NCI-H226 (cell line): ENCODE measurements around the gene TLR7.

Experiments
- DNase-seq: peaks from one replicate; pipeline ENCODE4 v3.0.0-alpha.2; 2015

The TLR7 gene

GRCh38 chrX:12866451-12867377, at the start of gene TLR7:
TSS of gene TLR7 (plus strand) at chrX:12867072. CDS start at chrX:12867579, 507 bp downstream.
- DNase-seq: no peak

GRCh38 chrX:12817528-12817927, 49.3 kb upstream of the TLR7 start:
- no peak for DNase-seq

GRCh38 chrX:12819222-12819621, 47.6 kb upstream of the TLR7 start:
- DNase-seq: no peak

GRCh38 chrX:12820737-12821136, 46.1 kb upstream of the TLR7 start:
- DNase-seq: no peak

- no peak for DNase-seq
Measured at GRCh38 chrX:12824944-12825343, 41.9 kb upstream of the TLR7 start.

- no peak for DNase-seq
Measured at GRCh38 chrX:12825801-12826200, 41.1 kb upstream of the TLR7 start.

- DNase-seq: no peak
Measured at GRCh38 chrX:12843061-12843667, 23.7 kb upstream of the TLR7 start.

- no peak for DNase-seq
Measured at GRCh38 chrX:12843668-12844279, 23.1 kb upstream of the TLR7 start.

- no peak for DNase-seq
Measured at GRCh38 chrX:12844319-12844718, 22.6 kb upstream of the TLR7 start.

GRCh38 chrX:12865359-12865758, 1.5 kb upstream of the TLR7 start:
- DNase-seq: no peak

GRCh38 chrX:12867685-12868084, 813 bp downstream of the TLR7 start:
- no peak for DNase-seq

- DNase-seq: no peak
Measured at GRCh38 chrX:12868747-12869146, 1.9 kb downstream of the TLR7 start.

- DNase-seq: no peak
Measured at GRCh38 chrX:12871257-12871656, 4.4 kb downstream of the TLR7 start.

GRCh38 chrX:12872741-12873140, 5.9 kb downstream of the TLR7 start:
- no peak for DNase-seq

- DNase-seq: no peak
Measured at GRCh38 chrX:12874581-12874980, 7.7 kb downstream of the TLR7 start.

GRCh38 chrX:12877386-12877785, 10.5 kb downstream of the TLR7 start:
- no peak for DNase-seq

GRCh38 chrX:12878536-12878935, 11.7 kb downstream of the TLR7 start:
- DNase-seq: no peak

- no peak for DNase-seq
Measured at GRCh38 chrX:12881914-12882313, 15.0 kb downstream of the TLR7 start.

GRCh38 chrX:12885508-12885907, 18.6 kb downstream of the TLR7 start:
- no peak for DNase-seq

GRCh38 chrX:12886545-12886944, 19.7 kb downstream of the TLR7 start:
- DNase-seq: no peak

GRCh38 chrX:12887141-12887540, 20.3 kb downstream of the TLR7 start:
- no peak for DNase-seq

GRCh38 chrX:12887767-12888166, 20.9 kb downstream of the TLR7 start:
- no peak for DNase-seq

GRCh38 chrX:12890467-12890866, 23.6 kb downstream of the TLR7 start:
- DNase-seq: no peak

- DNase-seq: no peak
Measured at GRCh38 chrX:12891171-12891570, 24.3 kb downstream of the TLR7 start.
